Caco-2 (cell line): Measurements from ENCODE around the gene GRID1. TPM values are rescaled to one million over a fixed set of nuclear protein-coding genes. Genes with fewer than 3 reads are reported as not detected.

Source experiments
- BruUV-seq: library from RNA; stranded (reverse); fragments of 400-500 nt; replicated peaks from 2 replicates; lab custom pipeline; 2021; lab: Mats Ljungman, UMichigan
- CTCF ChIA-PET: fragments of 300-600 bp; sonication (Branson Sonifier 250); formaldehyde crosslinking; loops from one replicate; lab custom pipeline; 2022; ENCODE audit warnings: antibody characterized with exemption; lab: Charles Lee
- POLR2A ChIA-PET: fragments of 300-600 bp; sonication (Branson Sonifier 250); formaldehyde crosslinking; loops from one replicate; lab custom pipeline; 2022; ENCODE audit warnings: antibody characterized with exemption; lab: Charles Lee
- DNase-seq, 2 experiments: peaks; one replicate each; pipeline versions ENCODE4 v3.0.0 to v3.0.0-alpha.2; 2020 to 2022
- H3K27me3 ChIP-seq: replicated peaks from 2 replicates; pipeline ENCODE4 v1.6.0; 2011; ENCODE audit warnings: low read length; ENCODE audit not compliant: control insufficient read depth, insufficient read depth
- H3K36me3 ChIP-seq: 2 replicates; pipeline ENCODE4 v1.5.1; 2011; ENCODE audit warnings: low read length; ENCODE audit not compliant: control insufficient read depth, insufficient read depth
- H3K4me1 ChIP-seq: fragments of 250-450 bp; sonication (Bioruptor Pico); 2 replicates; pipeline ENCODE4 v1.5.1; 2020; ENCODE audit warnings: mild to moderate bottlenecking
- H3K4me3 ChIP-seq: 2 replicates; pipeline ENCODE4 v1.5.1; 2011; ENCODE audit warnings: low read depth, mild to moderate bottlenecking, control low read depth, low read length
- H3K9me3 ChIP-seq: fragments of 250-450 bp; sonication (Bioruptor Pico); 2 replicates; pipeline ENCODE4 v1.5.1; 2020; ENCODE audit warnings: mild to moderate bottlenecking, moderate library complexity
- H3K27ac Mint-ChIP-seq: one replicate; pipeline ENCODE4 v1.8.0; 2022; ENCODE audit warnings: mixed read lengths; ENCODE audit not compliant: unreplicated experiment
- H3K27me3 Mint-ChIP-seq: one replicate; pipeline ENCODE4 v1.8.0; 2022; ENCODE audit warnings: mixed read lengths; ENCODE audit not compliant: insufficient read depth, unreplicated experiment
- H3K36me3 Mint-ChIP-seq: one replicate; pipeline ENCODE4 v1.8.0; 2022; ENCODE audit warnings: mild to moderate bottlenecking, mixed read lengths; ENCODE audit not compliant: insufficient read depth, unreplicated experiment
- H3K4me1 Mint-ChIP-seq: one replicate; pipeline ENCODE4 v1.8.0; 2022; ENCODE audit warnings: low read depth, mixed read lengths; ENCODE audit not compliant: unreplicated experiment
- H3K4me3 Mint-ChIP-seq: one replicate; pipeline ENCODE4 v1.8.0; 2022; ENCODE audit warnings: mild to moderate bottlenecking, moderate library complexity, mixed read lengths; ENCODE audit not compliant: unreplicated experiment
- H3K9me3 Mint-ChIP-seq: one replicate; pipeline ENCODE4 v1.8.0; 2022; ENCODE audit warnings: mixed read lengths; ENCODE audit not compliant: unreplicated experiment
- intact Hi-C: fragments of 100-400 bp; cut with micrococcal nuclease; formaldehyde crosslinking; loops from one replicate; pipeline ENCODE4 v1.10.0; 2022; ENCODE audit not compliant: unreplicated experiment
- total RNA-seq: library from RNA; stranded (reverse); gene quantifications from 2 replicates; pipeline ENCODE4 v1.2.3, GENCODE V29; 2022
- TF ChIP-seq, protein P1 (sequence below), 2 experiments: fragments of 200-600 bp in 1 of 2; IDR thresholded peaks; 1 replicate in 1 of 2; 2 replicates in 1 of 2; pipeline versions ENCODE4 v1.5.1 to v1.8.0; 2011 to 2022; ENCODE audit warnings: antibody characterized with exemption in 1 of 2, control low read depth in 1 of 2, inconsistent platforms in 1 of 2, low read depth in 1 of 2, low read length in 1 of 2, mild to moderate bottlenecking in 1 of 2, moderate library complexity in 1 of 2; ENCODE audit not compliant: insufficient read depth in 1 of 2, severe bottlenecking in 1 of 2, unreplicated experiment in 1 of 2

GRID1 gene
- total RNA-seq, 1 experiment from 2014 or later = 8.0 TPM

DNA sequence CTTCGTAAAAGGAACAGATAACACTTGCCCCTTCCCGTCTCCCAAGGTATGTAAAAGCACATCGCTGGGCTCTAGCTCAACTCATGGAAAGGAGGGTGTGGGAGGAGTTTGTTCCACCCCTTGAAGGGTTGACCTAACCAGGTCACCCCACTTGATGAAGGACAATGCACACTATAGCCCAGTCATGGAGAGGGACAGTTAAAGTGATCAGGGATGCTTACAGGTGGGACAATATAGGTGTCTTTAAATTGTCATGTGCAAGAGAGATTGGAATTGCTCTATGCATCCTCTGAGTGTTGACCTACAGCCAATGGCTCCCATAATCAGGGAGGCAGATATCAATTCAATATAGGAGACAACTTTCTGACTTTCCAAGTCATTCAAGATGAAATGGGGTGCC, 448.2 kb downstream of the GRID1 start:
- TF ChIP-seq, protein P1, sequence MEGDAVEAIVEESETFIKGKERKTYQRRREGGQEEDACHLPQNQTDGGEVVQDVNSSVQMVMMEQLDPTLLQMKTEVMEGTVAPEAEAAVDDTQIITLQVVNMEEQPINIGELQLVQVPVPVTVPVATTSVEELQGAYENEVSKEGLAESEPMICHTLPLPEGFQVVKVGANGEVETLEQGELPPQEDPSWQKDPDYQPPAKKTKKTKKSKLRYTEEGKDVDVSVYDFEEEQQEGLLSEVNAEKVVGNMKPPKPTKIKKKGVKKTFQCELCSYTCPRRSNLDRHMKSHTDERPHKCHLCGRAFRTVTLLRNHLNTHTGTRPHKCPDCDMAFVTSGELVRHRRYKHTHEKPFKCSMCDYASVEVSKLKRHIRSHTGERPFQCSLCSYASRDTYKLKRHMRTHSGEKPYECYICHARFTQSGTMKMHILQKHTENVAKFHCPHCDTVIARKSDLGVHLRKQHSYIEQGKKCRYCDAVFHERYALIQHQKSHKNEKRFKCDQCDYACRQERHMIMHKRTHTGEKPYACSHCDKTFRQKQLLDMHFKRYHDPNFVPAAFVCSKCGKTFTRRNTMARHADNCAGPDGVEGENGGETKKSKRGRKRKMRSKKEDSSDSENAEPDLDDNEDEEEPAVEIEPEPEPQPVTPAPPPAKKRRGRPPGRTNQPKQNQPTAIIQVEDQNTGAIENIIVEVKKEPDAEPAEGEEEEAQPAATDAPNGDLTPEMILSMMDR (IDR thresholded peaks at IDR 0.05; ENCODE audit: insufficient read depth in 1 of 2, low read depth in 1 of 2, low read length in 1 of 2, severe bottlenecking in 1 of 2, unreplicated experiment in 1 of 2) = no peak
- no peaks in the 10 kb centered on the region for H3K27me3 ChIP-seq
- ChIA-PET POLR2A (no interaction called here), CTCF (no interaction called here)
- no peaks in the 10 kb centered on the region for H3K4me1 Mint-ChIP-seq
- no peak for DNase-seq
- no peaks in the 10 kb centered on the region for H3K4me1 ChIP-seq
- H3K9me3 Mint-ChIP-seq = no peaks in the 10 kb centered on the region
- no peaks in the 10 kb centered on the region for H3K9me3 ChIP-seq
- H3K4me3 Mint-ChIP-seq = no peak overlapping the region
- no TSS peak for BruUV-seq
- no peaks in the 10 kb centered on the region for H3K36me3 Mint-ChIP-seq
- intact Hi-C loops = no loop called here
- no peaks in the 10 kb centered on the region for H3K27me3 Mint-ChIP-seq
- H3K27ac Mint-ChIP-seq = no peak overlapping the region
- H3K4me3 ChIP-seq = no peak overlapping the region
- H3K36me3 ChIP-seq = no peaks in the 10 kb centered on the region

DNA sequence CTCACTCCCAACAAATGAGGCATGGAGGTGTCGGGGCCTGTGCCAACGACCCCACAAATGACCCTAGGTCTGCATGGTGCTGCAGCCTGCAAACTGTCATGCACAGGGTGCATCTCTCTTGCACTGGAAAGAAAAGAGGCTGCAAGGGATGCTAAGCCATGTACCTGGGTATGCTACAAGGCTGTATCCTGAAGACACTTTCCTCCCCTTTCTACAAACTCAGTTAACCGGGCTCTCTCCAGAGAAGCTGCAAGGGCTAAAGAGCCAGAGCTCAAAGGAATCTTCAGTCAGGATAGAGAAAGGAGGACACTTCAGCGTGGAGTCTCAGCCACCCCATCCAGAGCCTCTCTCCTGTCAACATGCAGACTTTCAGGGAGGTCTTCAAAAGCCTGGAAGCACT, 449.0 kb downstream of the GRID1 start:
- no peaks in the 10 kb centered on the region for H3K4me1 ChIP-seq

DNA sequence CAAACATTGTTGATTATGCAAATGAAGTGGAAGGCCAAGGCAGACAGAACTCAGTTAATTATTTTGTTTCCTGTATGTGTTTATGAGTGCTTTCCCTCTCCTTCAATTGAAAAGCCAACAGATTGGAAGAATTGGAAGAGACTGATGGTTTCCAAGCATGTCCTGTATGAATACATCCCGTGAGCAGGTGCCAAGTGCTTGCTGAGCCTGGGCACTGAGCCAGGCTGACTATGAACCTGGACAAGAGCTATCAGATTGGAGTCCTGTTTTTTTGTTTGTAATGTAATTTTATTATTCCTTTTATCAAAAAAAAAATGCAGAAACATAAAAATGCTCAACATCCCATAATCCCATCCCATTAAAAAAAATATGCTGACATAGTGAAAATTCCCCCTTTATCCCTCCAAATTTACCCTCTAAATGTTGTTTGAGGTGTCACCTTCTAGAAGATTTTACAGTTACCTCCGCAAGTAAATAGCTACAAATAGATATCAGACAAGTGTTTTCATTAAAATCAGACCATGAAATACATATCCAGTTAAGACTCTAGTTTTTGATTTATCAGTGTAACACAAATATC, 449.5 kb downstream of the GRID1 start:
- Mint-ChIP-seq H3K4me3 (no peak overlapping the region), H3K9me3 (no peaks in the 10 kb centered on the region), H3K36me3 (no peaks in the 10 kb centered on the region), H3K27ac (no peak overlapping the region), H3K4me1 (no peaks in the 10 kb centered on the region), H3K27me3 (no peaks in the 10 kb centered on the region)
- TF ChIP-seq, protein P1 (IDR thresholded peaks at IDR 0.05; ENCODE audit: insufficient read depth in 1 of 2, low read depth in 1 of 2, low read length in 1 of 2, severe bottlenecking in 1 of 2, unreplicated experiment in 1 of 2) = no peak
- no peak for DNase-seq
- H3K27me3 ChIP-seq = no peaks in the 10 kb centered on the region
- H3K36me3 ChIP-seq = no peaks in the 10 kb centered on the region
- POLR2A ChIA-PET = no interaction called here
- intact Hi-C loops = no loop called here
- H3K4me3 ChIP-seq = no peak overlapping the region
- no peaks in the 10 kb centered on the region for H3K9me3 ChIP-seq
- no TSS peak for BruUV-seq
- H3K4me1 ChIP-seq = no peaks in the 10 kb centered on the region
- CTCF ChIA-PET = no interaction called here

More for the DNA sequence above, 449.0 kb downstream of the GRID1 start:
- Mint-ChIP-seq H3K27me3 (no peaks in the 10 kb centered on the region), H3K4me1 (no peaks in the 10 kb centered on the region), H3K9me3 (no peaks in the 10 kb centered on the region), H3K4me3 (no peak overlapping the region), H3K36me3 (no peaks in the 10 kb centered on the region), H3K27ac (no peak overlapping the region)
- no peak for DNase-seq
- Histone ChIP-seq H3K9me3 (no peaks in the 10 kb centered on the region), H3K27me3 (no peaks in the 10 kb centered on the region), H3K36me3 (no peaks in the 10 kb centered on the region), H3K4me3 (no peak overlapping the region)
- ChIA-PET CTCF (no interaction called here), POLR2A (no interaction called here)
- TF ChIP-seq, protein P1 (IDR thresholded peaks at IDR 0.05; ENCODE audit: insufficient read depth in 1 of 2, low read depth in 1 of 2, low read length in 1 of 2, severe bottlenecking in 1 of 2, unreplicated experiment in 1 of 2) = no peak
- intact Hi-C loops = no loop called here
- BruUV-seq = no TSS peak
